ENCODE results near the gene STX5.
"Not testable (repeated sequence)": the region's sequence is repeated elsewhere in the genome, so short reads cannot be mapped to it uniquely, and the experiment has no call there.

The STX5 gene

GRCh38 chr11:62860835-62861563, 29.1 kb upstream of the STX5 start:
- H3K4me3 ChIP-seq (ENCODE audit: low read depth in 1 of 2, low read length in 2 of 2), result no peak overlapping the region
- no peaks in the 10 kb centered on the region for H3K36me3 ChIP-seq (ENCODE audit: insufficient read depth, low read length)
- H3K4me1 ChIP-seq (ENCODE audit: insufficient read depth, low read length), result peaks cover 10% of the 10 kb centered on the region
- H3K9ac ChIP-seq (ENCODE audit: low read length), result no peak overlapping the region
- no peaks in the 10 kb centered on the region for H3K27me3 ChIP-seq (ENCODE audit: control insufficient read depth in 1 of 2, insufficient read depth in 2 of 2, low read length in 2 of 2)
- no peaks in the 10 kb centered on the region for H3K9me3 ChIP-seq (ENCODE audit: low read length)
- H3K27ac ChIP-seq (ENCODE audit: low read depth, low read length), result no peak overlapping the region

- H3K4me3 ChIP-seq (ENCODE audit: low read depth in 1 of 2, low read length in 2 of 2); H3K27ac ChIP-seq (ENCODE audit: low read depth, low read length); H3K36me3 ChIP-seq (ENCODE audit: insufficient read depth, low read length); H3K9ac ChIP-seq (ENCODE audit: low read length); H3K9me3 ChIP-seq (ENCODE audit: low read length); H3K27me3 ChIP-seq (ENCODE audit: control insufficient read depth in 1 of 2, insufficient read depth in 2 of 2, low read length in 2 of 2): not testable (repeated sequence)
- H3K4me1 ChIP-seq (ENCODE audit: insufficient read depth, low read length), result peaks cover 14% of the 10 kb centered on the region
Measured at GRCh38 chr11:62859281-62859703, 27.4 kb upstream of the STX5 start.

GRCh38 chr11:62858201-62858600, 26.4 kb upstream of the STX5 start:
- H3K9me3 ChIP-seq (ENCODE audit: low read length), result no peaks in the 10 kb centered on the region
- peaks cover 25% of the 10 kb centered on the region for H3K4me1 ChIP-seq (ENCODE audit: insufficient read depth, low read length)
- H3K4me3 ChIP-seq (ENCODE audit: low read depth in 1 of 2, low read length in 2 of 2), result no peak overlapping the region
- no peak overlapping the region for H3K27ac ChIP-seq (ENCODE audit: low read depth, low read length)
- H3K36me3 ChIP-seq (ENCODE audit: insufficient read depth, low read length), result peaks cover 16% of the 10 kb centered on the region
- H3K9ac ChIP-seq (ENCODE audit: low read length), result no peak overlapping the region
- no peaks in the 10 kb centered on the region for H3K27me3 ChIP-seq (ENCODE audit: control insufficient read depth in 1 of 2, insufficient read depth in 2 of 2, low read length in 2 of 2)

- H3K4me3 ChIP-seq (ENCODE audit: low read depth in 1 of 2, low read length in 2 of 2), result no peak overlapping the region
- peaks cover 22% of the 10 kb centered on the region for H3K36me3 ChIP-seq (ENCODE audit: insufficient read depth, low read length)
- H3K4me1 ChIP-seq (ENCODE audit: insufficient read depth, low read length), result peaks cover 28% of the 10 kb centered on the region
- H3K9me3 ChIP-seq (ENCODE audit: low read length), result no peaks in the 10 kb centered on the region
- no peak overlapping the region for H3K9ac ChIP-seq (ENCODE audit: low read length)
- no peak overlapping the region for H3K27ac ChIP-seq (ENCODE audit: low read depth, low read length)
- no peaks in the 10 kb centered on the region for H3K27me3 ChIP-seq (ENCODE audit: control insufficient read depth in 1 of 2, insufficient read depth in 2 of 2, low read length in 2 of 2)
Measured at GRCh38 chr11:62857541-62857982, 25.7 kb upstream of the STX5 start.

GRCh38 chr11:62856333-62856895, 24.6 kb upstream of the STX5 start:
- Histone ChIP-seq H3K4me3 (ENCODE audit: low read depth in 1 of 2, low read length in 2 of 2) (peak overlapping the region; percentile 97 to 100), H3K4me1 (ENCODE audit: insufficient read depth, low read length) (peaks cover 28% of the 10 kb centered on the region), H3K9ac (ENCODE audit: low read length) (peak overlapping the region; percentile 46), H3K9me3 (ENCODE audit: low read length) (no peaks in the 10 kb centered on the region), H3K27me3 (ENCODE audit: control insufficient read depth in 1 of 2, insufficient read depth in 2 of 2, low read length in 2 of 2) (no peaks in the 10 kb centered on the region), H3K36me3 (ENCODE audit: insufficient read depth, low read length) (peaks cover 33% of the 10 kb centered on the region), H3K27ac (ENCODE audit: low read depth, low read length) (peak overlapping the region; percentile 80)

- Histone ChIP-seq H3K27ac (ENCODE audit: low read depth, low read length) (peak overlapping the region; percentile 80), H3K9ac (ENCODE audit: low read length) (peak overlapping the region; percentile 75), H3K9me3 (ENCODE audit: low read length) (no peaks in the 10 kb centered on the region), H3K36me3 (ENCODE audit: insufficient read depth, low read length) (peaks cover 37% of the 10 kb centered on the region), H3K4me3 (ENCODE audit: low read depth in 1 of 2, low read length in 2 of 2) (peak overlapping the region; percentile 97 to 100), H3K4me1 (ENCODE audit: insufficient read depth, low read length) (peaks cover 28% of the 10 kb centered on the region), H3K27me3 (ENCODE audit: control insufficient read depth in 1 of 2, insufficient read depth in 2 of 2, low read length in 2 of 2) (no peaks in the 10 kb centered on the region)
Measured at GRCh38 chr11:62855571-62856332, 23.9 kb upstream of the STX5 start.

GRCh38 chr11:62854825-62855570, 23.1 kb upstream of the STX5 start:
- peak overlapping the region; percentile 64 for H3K27ac ChIP-seq (ENCODE audit: low read depth, low read length)
- peak overlapping the region; percentile 97 to 100 for H3K4me3 ChIP-seq (ENCODE audit: low read depth in 1 of 2, low read length in 2 of 2)
- peaks cover 28% of the 10 kb centered on the region for H3K4me1 ChIP-seq (ENCODE audit: insufficient read depth, low read length)
- H3K9me3 ChIP-seq (ENCODE audit: low read length), result no peaks in the 10 kb centered on the region
- peak overlapping the region; percentile 75 for H3K9ac ChIP-seq (ENCODE audit: low read length)
- peaks cover 37% of the 10 kb centered on the region for H3K36me3 ChIP-seq (ENCODE audit: insufficient read depth, low read length)
- no peaks in the 10 kb centered on the region for H3K27me3 ChIP-seq (ENCODE audit: control insufficient read depth in 1 of 2, insufficient read depth in 2 of 2, low read length in 2 of 2)

- H3K36me3 ChIP-seq (ENCODE audit: insufficient read depth, low read length), result peaks cover 37% of the 10 kb centered on the region
- no peaks in the 10 kb centered on the region for H3K27me3 ChIP-seq (ENCODE audit: control insufficient read depth in 1 of 2, insufficient read depth in 2 of 2, low read length in 2 of 2)
- peak overlapping the region; percentile 64 for H3K27ac ChIP-seq (ENCODE audit: low read depth, low read length)
- no peaks in the 10 kb centered on the region for H3K9me3 ChIP-seq (ENCODE audit: low read length)
- peak overlapping the region; percentile 75 for H3K9ac ChIP-seq (ENCODE audit: low read length)
- H3K4me1 ChIP-seq (ENCODE audit: insufficient read depth, low read length), result peaks cover 28% of the 10 kb centered on the region
- H3K4me3 ChIP-seq (ENCODE audit: low read depth in 1 of 2, low read length in 2 of 2), result peak overlapping the region; percentile 97 to 100
Measured at GRCh38 chr11:62854013-62854824, 22.4 kb upstream of the STX5 start.

GRCh38 chr11:62853279-62853965, 21.6 kb upstream of the STX5 start:
- no peak overlapping the region for H3K27ac ChIP-seq (ENCODE audit: low read depth, low read length)
- no peaks in the 10 kb centered on the region for H3K9me3 ChIP-seq (ENCODE audit: low read length)
- no peak overlapping the region for H3K9ac ChIP-seq (ENCODE audit: low read length)
- peaks cover 37% of the 10 kb centered on the region for H3K36me3 ChIP-seq (ENCODE audit: insufficient read depth, low read length)
- H3K4me3 ChIP-seq (ENCODE audit: low read depth in 1 of 2, low read length in 2 of 2), result no peak overlapping the region
- no peaks in the 10 kb centered on the region for H3K27me3 ChIP-seq (ENCODE audit: control insufficient read depth in 1 of 2, insufficient read depth in 2 of 2, low read length in 2 of 2)
- peaks cover 28% of the 10 kb centered on the region for H3K4me1 ChIP-seq (ENCODE audit: insufficient read depth, low read length)

- peaks cover 28% of the 10 kb centered on the region for H3K4me1 ChIP-seq (ENCODE audit: insufficient read depth, low read length)
- no peak overlapping the region for H3K9ac ChIP-seq (ENCODE audit: low read length)
- H3K9me3 ChIP-seq (ENCODE audit: low read length), result no peaks in the 10 kb centered on the region
- peaks cover 37% of the 10 kb centered on the region for H3K36me3 ChIP-seq (ENCODE audit: insufficient read depth, low read length)
- no peak overlapping the region for H3K4me3 ChIP-seq (ENCODE audit: low read depth in 1 of 2, low read length in 2 of 2)
- no peak overlapping the region for H3K27ac ChIP-seq (ENCODE audit: low read depth, low read length)
- H3K27me3 ChIP-seq (ENCODE audit: control insufficient read depth in 1 of 2, insufficient read depth in 2 of 2, low read length in 2 of 2), result no peaks in the 10 kb centered on the region
Measured at GRCh38 chr11:62852523-62853188, 20.8 kb upstream of the STX5 start.
